ENCODE data around the gene AK3.
"Not testable (repeated sequence)": the region's sequence is repeated elsewhere in the genome, so short reads cannot be mapped to it uniquely, and the experiment has no call there.

AK3 gene

GRCh38 chr9:4661611-4662010 is 79.4 kb downstream of the AK3 start:
- DNase-seq, result no peak
- no peaks in the 10 kb centered on the region for H3K9me3 ChIP-seq
- peak overlapping the region; percentile 77 for H3K4me3 ChIP-seq (ENCODE audit: low read depth, low read length)
- H3K27me3 ChIP-seq, result no peaks in the 10 kb centered on the region
- no peaks in the 10 kb centered on the region for H3K36me3 ChIP-seq
- H3K4me1 ChIP-seq, result no peaks in the 10 kb centered on the region; the same call in 1 of the 2 replicates
- TF ChIP-seq, protein P1, sequence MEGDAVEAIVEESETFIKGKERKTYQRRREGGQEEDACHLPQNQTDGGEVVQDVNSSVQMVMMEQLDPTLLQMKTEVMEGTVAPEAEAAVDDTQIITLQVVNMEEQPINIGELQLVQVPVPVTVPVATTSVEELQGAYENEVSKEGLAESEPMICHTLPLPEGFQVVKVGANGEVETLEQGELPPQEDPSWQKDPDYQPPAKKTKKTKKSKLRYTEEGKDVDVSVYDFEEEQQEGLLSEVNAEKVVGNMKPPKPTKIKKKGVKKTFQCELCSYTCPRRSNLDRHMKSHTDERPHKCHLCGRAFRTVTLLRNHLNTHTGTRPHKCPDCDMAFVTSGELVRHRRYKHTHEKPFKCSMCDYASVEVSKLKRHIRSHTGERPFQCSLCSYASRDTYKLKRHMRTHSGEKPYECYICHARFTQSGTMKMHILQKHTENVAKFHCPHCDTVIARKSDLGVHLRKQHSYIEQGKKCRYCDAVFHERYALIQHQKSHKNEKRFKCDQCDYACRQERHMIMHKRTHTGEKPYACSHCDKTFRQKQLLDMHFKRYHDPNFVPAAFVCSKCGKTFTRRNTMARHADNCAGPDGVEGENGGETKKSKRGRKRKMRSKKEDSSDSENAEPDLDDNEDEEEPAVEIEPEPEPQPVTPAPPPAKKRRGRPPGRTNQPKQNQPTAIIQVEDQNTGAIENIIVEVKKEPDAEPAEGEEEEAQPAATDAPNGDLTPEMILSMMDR (IDR thresholded peaks at IDR 0.05; ENCODE audit: low read depth, low read length), result no peak

DNA sequence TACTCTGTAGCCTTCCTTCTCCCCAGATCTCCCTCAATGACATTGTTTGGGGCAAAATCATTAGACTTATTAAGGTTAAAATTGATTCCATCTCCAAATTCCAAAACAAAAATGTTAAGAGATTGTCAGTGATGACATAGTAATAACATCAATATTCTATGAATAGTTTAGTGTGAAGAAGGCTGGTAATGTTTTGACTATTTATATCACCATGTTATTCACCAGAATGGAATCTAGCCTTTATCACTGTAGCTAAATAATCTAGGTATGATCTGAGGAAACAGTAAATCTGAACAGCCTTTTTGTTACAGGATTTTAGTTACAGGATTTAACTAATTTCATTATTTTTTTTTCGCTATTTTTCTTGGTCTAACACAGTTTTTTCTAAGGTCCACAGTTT is 79.8 kb downstream of the AK3 start:
- no peaks in the 10 kb centered on the region for H3K4me1 ChIP-seq
- no peak for DNase-seq
- no peaks in the 10 kb centered on the region for H3K27me3 ChIP-seq
- H3K9me3 ChIP-seq, result no peaks in the 10 kb centered on the region
- H3K4me3 ChIP-seq (ENCODE audit: low read depth, low read length), result no peak overlapping the region
- TF ChIP-seq, protein P1 (IDR thresholded peaks at IDR 0.05; ENCODE audit: low read depth, low read length), result no peak
- H3K36me3 ChIP-seq, result no peaks in the 10 kb centered on the region

DNA sequence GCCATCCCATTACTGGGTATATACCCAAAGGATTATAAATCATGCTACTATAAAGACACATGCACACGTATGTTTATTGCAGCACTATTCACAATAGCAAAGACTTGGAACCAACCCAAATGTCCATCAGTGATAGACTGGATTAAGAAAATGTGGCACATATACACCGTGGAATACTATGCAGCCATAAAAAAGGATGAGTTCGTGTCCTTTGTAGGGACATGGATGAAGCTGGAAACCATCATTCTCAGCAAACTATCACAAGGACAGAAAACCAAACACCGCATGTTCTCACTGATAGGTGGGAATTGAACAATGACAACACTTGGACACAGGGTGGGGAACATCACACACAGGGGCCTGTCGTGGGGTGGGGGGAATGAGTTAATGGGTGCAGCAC is 80.3 kb downstream of the AK3 start:
- not testable (repeated sequence) for DNase-seq; H3K36me3 ChIP-seq; H3K4me1 ChIP-seq; H3K9me3 ChIP-seq; H3K4me3 ChIP-seq (ENCODE audit: low read depth, low read length); H3K27me3 ChIP-seq
